K562 (cell line): Measurements from ENCODE around the gene DDOST. TPM values are rescaled to one million over a fixed set of nuclear protein-coding genes. Genes with fewer than 3 reads are reported as not detected.

Experiments used
- ATAC-seq: fragments of 200-7000 bp; cut with Tn5 transposase; 3 replicates; pipeline ENCODE4 v1.9.1; 2020; ENCODE audit warnings: moderate library complexity
- BruUV-seq: library from RNA; stranded (reverse); fragments of 400-500 nt; replicated peaks from 2 replicates; lab custom pipeline; 2021; lab: Mats Ljungman, UMichigan
- CTCF ChIA-PET: fragments of 300-600 bp; formaldehyde crosslinking; extraction: SDS; loops from one replicate; lab custom pipeline; 2021; ENCODE audit warnings: low intra/inter-chr PET ratio; lab: Yijun Ruan, JAX
- POLR2A ChIA-PET: fragments of 300-600, 350-650 bp; sonication (Branson Sonifier 250); formaldehyde crosslinking; extraction: SDS; loops from one replicate; lab custom pipeline; 2021; ENCODE audit warnings: antibody characterized with exemption, inconsistent platforms; lab: Yijun Ruan, JAX
- DNase-seq, 4 experiments: peaks; one replicate each; pipeline versions ENCODE4 v3.0.0 to v3.0.0-alpha.2; 2011 to 2018; ENCODE audit warnings: low spot score in 3 of 4, mixed read lengths in 3 of 4; ENCODE audit errors: extremely low read depth in 1 of 4
- FAIRE-seq: peaks from 2 replicates; lab custom pipeline; 2011; peaks lifted over from hg19 to GRCh38; lab: Jason Lieb, UNC
- H2AFZ ChIP-seq: 2 replicates; pipeline ENCODE4 v1.6.0; 2011; ENCODE audit warnings: low read depth, low read length, control low read depth, inconsistent platforms
- H3K27ac ChIP-seq: fragments of 200-600 bp; 3 replicates; pipeline ENCODE4 v1.8.0; 2011; ENCODE audit warnings: low read depth, mild to moderate bottlenecking, control low read depth, inconsistent platforms, low read length, moderate library complexity, mixed read lengths; ENCODE audit errors: extremely low read depth
- H3K27me3 ChIP-seq, 2 experiments: fragments of 300-600 bp in 1 of 2; 2 replicates in 1 of 2; 3 replicates in 1 of 2; pipeline versions ENCODE4 v1.6.0 to v1.8.0; 2011; ENCODE audit warnings: inconsistent platforms in 2 of 2, low read length in 2 of 2, mild to moderate bottlenecking in 1 of 2, mixed read lengths in 1 of 2, moderate library complexity in 1 of 2; ENCODE audit not compliant: control insufficient read depth in 2 of 2, insufficient read depth in 2 of 2
- H3K36me3 ChIP-seq: fragments of 300-600 bp; 3 replicates; pipeline ENCODE4 v1.8.0; 2011; ENCODE audit warnings: mild to moderate bottlenecking, low read length, inconsistent platforms; ENCODE audit not compliant: control insufficient read depth, insufficient read depth
- H3K4me1 ChIP-seq, 2 experiments: fragments of 200-600 bp in 1 of 2; replicated peaks in 1 of 2; 2 replicates in 1 of 2; 3 replicates in 1 of 2; pipeline versions ENCODE4 v1.5.1 to v1.8.0; 2011; ENCODE audit warnings: inconsistent platforms in 2 of 2, low read length in 2 of 2, mild to moderate bottlenecking in 1 of 2, mixed read lengths in 1 of 2, moderate library complexity in 1 of 2; ENCODE audit not compliant: control insufficient read depth in 2 of 2, insufficient read depth in 2 of 2
- H3K4me2 ChIP-seq: 2 replicates; pipeline ENCODE4 v1.6.1; 2011; ENCODE audit warnings: low read length, control low read depth, inconsistent platforms, mixed read lengths; ENCODE audit not compliant: insufficient read depth
- H3K4me3 ChIP-seq: fragments of 200-600 bp; sonication (generic), shearing (Covaris generic); 2 replicates; pipeline ENCODE4 v1.5.1; 2016; ENCODE audit warnings: control low read depth, inconsistent platforms
- H3K79me2 ChIP-seq: fragments of 200-600 bp; 3 replicates; pipeline ENCODE4 v1.8.0; 2011; ENCODE audit warnings: low read length, inconsistent platforms; ENCODE audit not compliant: control insufficient read depth, insufficient read depth
- H3K9ac ChIP-seq, 2 experiments: 2 replicates each; pipeline versions ENCODE4 v1.6.0 to v1.6.1; 2011; ENCODE audit warnings: low read depth in 2 of 2, low read length in 2 of 2, control low read depth in 1 of 2, inconsistent platforms in 1 of 2, mild to moderate bottlenecking in 1 of 2, mixed read lengths in 1 of 2; ENCODE audit not compliant: insufficient read depth in 1 of 2
- H3K9me1 ChIP-seq: one replicate; pipeline ENCODE4 v1.6.0; 2011; ENCODE audit warnings: inconsistent platforms, mild to moderate bottlenecking, low read length, moderate library complexity; ENCODE audit not compliant: control insufficient read depth, insufficient read depth
- H3K9me3 ChIP-seq: replicated peaks from 2 replicates; pipeline ENCODE4 v1.5.1; 2011; ENCODE audit warnings: low read depth, low read length, inconsistent platforms; ENCODE audit not compliant: control insufficient read depth, insufficient read depth
- H4K20me1 ChIP-seq: replicated peaks from 2 replicates; pipeline ENCODE4 v1.6.1; 2011; ENCODE audit warnings: low read length, inconsistent platforms, mixed read lengths; ENCODE audit not compliant: control insufficient read depth, insufficient read depth
- AFF1 ChIP-seq, 2 experiments: fragments of 450-650 bp; IDR thresholded peaks; 2 replicates each; pipeline ENCODE4 v1.6.1; 2018; ENCODE audit warnings: mild to moderate bottlenecking in 2 of 2, low read depth in 1 of 2; ENCODE audit not compliant: partially characterized antibody in 2 of 2
- ELK1 ChIP-seq: sonication (generic); formaldehyde crosslinking; IDR thresholded peaks from 2 replicates; pipeline ENCODE4 v1.8.1; 2022; ENCODE audit warnings: missing genetic modification reagents
- GABPA ChIP-seq: fragments of 200-800 bp; sonication (Bioruptor generic); conservative IDR thresholded peaks from 2 replicates; pipeline ENCODE4 v1.6.1; 2016; ENCODE audit warnings: low read depth, missing genetic modification characterization, missing compliant biosample characterization
- GTF2E2 ChIP-seq: fragments of 200-800 bp; sonication (Bioruptor generic); IDR thresholded peaks from 2 replicates; pipeline ENCODE4 v1.6.1; 2016; ENCODE audit warnings: missing genetic modification characterization, missing compliant biosample characterization
- MCM2 ChIP-seq: fragments of 450-650 bp; IDR thresholded peaks from 2 replicates; pipeline ENCODE4 v1.6.1; 2017; ENCODE audit warnings: low read depth, mild to moderate bottlenecking
- SP1 ChIP-seq: sonication (generic); formaldehyde crosslinking; IDR thresholded peaks from 2 replicates; pipeline ENCODE4 v1.8.1; 2022; ENCODE audit warnings: mild to moderate bottlenecking, missing genetic modification reagents
- TFAP4 ChIP-seq: sonication (generic); formaldehyde crosslinking; IDR thresholded peaks from 2 replicates; pipeline ENCODE4 v1.8.0; 2022; ENCODE audit warnings: missing genetic modification reagents, mild to moderate bottlenecking, moderate library complexity, borderline replicate concordance
- WGBS: fragments of 100-300 bp; shearing (Covaris generic); methylation state at CpG from one replicate; pipeline ENCODE4 v1.1.6; 2016; ENCODE audit warnings: low coverage, mixed read lengths; ENCODE audit not compliant: insufficient coverage; ENCODE audit errors: missing lambda C conversion rate; 5-methylcytosine and 5-hydroxymethylcytosine counted together
- in situ Hi-C: fragments of 300-500 bp; cut with MboI; formaldehyde crosslinking; loops from 4 replicates; pipeline ENCODE4 v1.15.0; 2018; ENCODE audit warnings: inconsistent platforms, mixed read lengths
- intact Hi-C: fragments of 100-400 bp; cut with micrococcal nuclease; formaldehyde crosslinking; loops from 2 replicates; pipeline ENCODE4 v1.14.2; 2022
- polyA plus RNA-seq, 8 experiments: library from polyadenylated mRNA; depleted of rRNA in 4 of 8; stranded (reverse) in 5 of 8; unstranded in 3 of 8; fragments of >200 nt; fragmentation: Nextera tagmentation in 2 of 8; fragmentation: Illumina TruSeq in 1 of 8; extraction: Ambion mirVana in 2 of 8; extraction: Trizol in 1 of 8; gene quantifications; 2 replicates each; pipeline versions ENCODE4 v1.2.1 to v1.2.3, GENCODE V29; 2011 to 2014; ENCODE audit warnings: inconsistent platforms in 1 of 8, missing spikeins in 1 of 8
- total RNA-seq, 7 experiments: library from RNA; depleted of rRNA in 6 of 7; stranded (reverse); fragments of >200 nt in 6 of 7; fragmentation: Illumina TruSeq in 2 of 7; extraction: Trizol in 2 of 7; gene quantifications; 2 replicates each; pipeline versions ENCODE4 v1.2.1 to v1.2.3, GENCODE V29; 2011 to 2021; ENCODE audit warnings: low replicate concordance in 1 of 7

The DDOST gene
- total and polyA plus RNA-seq, 9 of the 15 experiments (the other 6 are each of a cell fraction or from before 2014, with no cell fraction given) = 173 to 306 (median 222) TPM

GRCh38 chr1:20634594-20635084 lies 26.5 kb downstream of the DDOST start:
- FAIRE-seq (no peak), ATAC-seq (peak; percentile 38; the same call in 2 of the 3 replicates), DNase-seq (peak in 3 of 4 experiments; percentile 40 to 49 (median 46))
- H3K36me3 ChIP-seq = no peaks in the 10 kb centered on the region
- no peaks in the 10 kb centered on the region for H3K27me3 ChIP-seq
- H3K4me2 ChIP-seq = peak overlapping the region; percentile 85
- H3K79me2 ChIP-seq = no peaks in the 10 kb centered on the region
- H3K27ac ChIP-seq = no peak overlapping the region
- ChIA-PET CTCF (interaction anchor here (2.0 kb wide), 1 partner anchor 112 kb away, joined by 14 read pairs; no protein-coding TSS in a partner anchor), POLR2A (interaction anchor here (0.6 to 1.1 kb wide), 4 partner anchors 13 to 1407 kb away, joined by 3 to 4 read pairs (median 3); no protein-coding TSS in a partner anchor)
- H3K9ac ChIP-seq = peak overlapping the region; percentile 6 to 71; a peak in 2 of 4 replicates
- H4K20me1 ChIP-seq = 0 out of 2 replicates have a peak, but pooled peaks cover 7% of the 10 kb centered on the region
- peak overlapping the region; percentile 96; the same call in 1 of the 2 replicates for H3K4me3 ChIP-seq
- TF ChIP-seq ELK1 (CRISPR knock-in tag) = no peak
- no peak for TF ChIP-seq MCM2
- 0 out of 2 replicates have a peak, but pooled peaks have one; percentile 25 for TF ChIP-seq GTF2E2 (tag)
- no peak for TF ChIP-seq AFF1 (IDR thresholded peaks at IDR 0.05; ENCODE audit: low read depth in 1 of 2, partially characterized antibody in 2 of 2)
- TF ChIP-seq GABPA (tag) = 0 out of 2 replicates have a peak, but pooled peaks have one; percentile 1
- TF ChIP-seq SP1 = 0 out of 2 replicates have a peak, but pooled peaks have one; percentile 12
- peak; percentile 45; the same call in 1 of the 2 replicates for TF ChIP-seq TFAP4
- no peaks in the 10 kb centered on the region for H3K9me1 ChIP-seq
- 29% methylated on average over 4 of the region's 4 CpGs for WGBS
- peaks cover 12% of the 10 kb centered on the region in 2 experiments; a peak in 4 of 5 replicates for H3K4me1 ChIP-seq
- no peaks in the 10 kb centered on the region for H3K9me3 ChIP-seq
- in situ Hi-C loops (loop anchor here (5.0 kb wide), 1 partner anchor 107 kb away; no protein-coding TSS in a partner anchor), intact Hi-C loops (no loop called here)
- BruUV-seq = no TSS peak
- peak overlapping the region; percentile 98 for H2AFZ ChIP-seq
